Activated CD4-positive, alpha-beta T cell treated with anti-CD3 and anti-CD28 coated beads, Interleukin-2, Interleukin-4, amounts not matched to agents 100 ng/mL and 50 ng/mL, durations not matched to agents 16 hours and 8 hours (primary cell): ENCODE data around the gene VEZT.

ENCODE experiments used
- DNase-seq: peaks from one replicate; pipeline ENCODE4 v3.0.0-alpha.2; 2020; ENCODE audit warnings: low spot score

VEZT gene

DNA sequence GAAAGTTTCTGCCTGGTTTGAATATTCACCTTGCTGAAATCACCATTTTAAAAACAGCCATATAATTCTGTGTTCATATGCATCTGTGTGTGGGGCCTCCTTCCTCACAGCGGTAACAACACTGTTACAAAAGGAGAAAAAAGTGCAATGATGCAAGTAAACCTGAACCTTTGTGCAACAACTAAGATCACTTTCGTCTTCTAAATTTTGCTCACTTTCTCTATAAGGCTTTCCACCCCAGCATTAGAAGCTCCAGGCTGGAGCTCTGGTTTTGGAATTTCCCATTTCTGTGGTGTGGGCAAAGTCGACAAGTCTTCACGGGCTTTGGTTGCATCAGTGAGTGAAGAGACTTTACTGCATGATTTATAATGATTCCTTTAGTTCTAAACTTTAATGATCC is 18.7 kb upstream of the VEZT start:
- no peak for DNase-seq

DNA sequence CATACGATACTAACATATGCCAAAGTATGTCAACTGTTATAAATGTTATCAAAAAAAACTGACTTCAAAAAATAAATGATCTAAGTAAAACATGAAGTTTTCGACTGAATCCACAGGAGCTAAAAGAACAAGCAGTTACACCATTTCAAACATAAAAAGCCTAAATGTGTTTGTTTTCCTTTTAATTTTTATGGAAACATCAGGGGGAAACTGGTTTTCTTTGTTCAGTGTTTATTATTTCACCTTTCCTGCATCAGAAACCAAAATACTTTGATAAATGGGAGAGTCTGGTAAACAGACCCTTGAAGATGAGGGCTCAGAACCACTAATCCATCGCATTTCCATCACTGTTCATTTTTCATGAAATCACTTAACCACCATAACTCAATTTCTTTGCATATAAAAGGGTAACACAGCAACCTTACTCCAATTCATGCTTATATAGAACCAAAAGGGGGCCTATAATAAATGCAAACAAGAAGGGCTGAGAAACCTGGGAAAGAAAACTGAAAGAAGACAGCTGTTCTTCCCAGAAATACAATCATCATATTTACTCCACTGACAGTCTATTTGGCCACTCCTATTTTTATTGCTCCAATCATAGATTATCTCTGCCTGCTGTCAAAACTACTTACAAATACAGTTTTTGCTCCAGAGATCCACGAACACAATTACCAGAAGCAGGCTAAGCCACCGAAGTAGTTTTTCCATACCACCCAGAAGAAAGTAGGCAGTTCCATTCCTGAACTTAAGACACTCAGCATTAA is 17.3 kb upstream of the VEZT start:
- no peak for DNase-seq

DNA sequence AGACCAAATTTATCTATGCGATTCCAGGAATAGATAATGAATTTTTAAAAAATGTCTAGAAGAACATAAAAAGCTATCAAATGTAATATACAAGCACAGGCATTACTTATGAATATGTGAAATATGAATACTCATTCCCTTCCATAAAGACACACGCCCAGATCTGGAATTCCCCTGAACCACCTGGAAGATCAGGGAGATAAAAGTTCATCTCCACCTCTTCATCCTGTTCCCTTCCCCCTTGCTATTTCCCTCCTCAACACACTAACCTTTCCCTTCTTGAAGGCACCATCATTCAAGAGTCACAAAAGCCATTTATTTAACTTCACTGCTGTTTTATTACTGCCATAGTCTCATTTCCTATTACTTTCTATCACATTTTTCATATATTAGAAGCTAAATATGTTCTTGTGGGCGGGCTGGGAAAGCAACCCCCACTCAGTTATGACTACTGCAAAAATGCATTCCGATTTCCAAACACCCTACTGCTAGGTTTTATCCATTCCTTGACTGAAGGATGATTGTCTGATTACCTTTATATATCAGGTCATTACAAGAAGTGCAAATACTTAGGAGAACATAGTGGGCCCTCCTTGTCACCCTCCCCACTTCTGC is 16.4 kb upstream of the VEZT start:
- no peak for DNase-seq

DNA sequence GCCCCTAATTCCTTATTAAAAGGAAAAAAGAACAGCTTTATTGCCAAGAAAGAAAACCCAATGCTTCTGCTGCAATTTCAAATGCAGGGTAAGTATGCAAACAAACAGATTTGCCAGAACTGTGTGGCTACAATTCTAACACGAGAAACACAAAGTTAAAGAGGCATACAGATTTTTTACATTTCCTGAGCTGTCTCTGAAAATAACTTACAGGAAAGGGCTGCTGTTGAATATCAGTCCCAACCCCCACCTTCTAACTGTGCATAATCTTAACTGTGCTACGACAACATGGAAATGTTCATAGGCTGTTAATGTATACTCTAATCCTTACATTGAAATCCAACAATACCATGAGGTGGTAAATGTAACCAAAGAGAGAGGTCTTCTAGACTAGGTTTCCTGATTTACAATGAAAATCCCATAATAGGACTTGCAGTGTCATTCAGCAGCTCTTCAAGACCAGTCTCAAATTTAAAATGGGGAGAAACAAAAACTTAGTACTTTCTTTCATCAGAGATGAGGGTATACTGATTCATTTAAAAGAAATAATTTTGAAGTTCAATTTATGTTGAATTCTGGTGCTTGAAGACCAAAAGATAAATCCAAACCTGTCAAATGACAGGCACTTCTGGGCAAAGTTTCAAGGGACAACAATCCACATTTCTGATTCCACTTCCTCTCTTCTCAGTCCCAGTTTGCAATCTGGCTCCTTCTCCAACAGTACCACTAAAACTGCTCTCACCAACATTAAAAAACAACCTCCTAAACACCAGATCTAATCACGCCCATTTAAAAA is 14.7 kb upstream of the VEZT start:
- no peak for DNase-seq

DNA sequence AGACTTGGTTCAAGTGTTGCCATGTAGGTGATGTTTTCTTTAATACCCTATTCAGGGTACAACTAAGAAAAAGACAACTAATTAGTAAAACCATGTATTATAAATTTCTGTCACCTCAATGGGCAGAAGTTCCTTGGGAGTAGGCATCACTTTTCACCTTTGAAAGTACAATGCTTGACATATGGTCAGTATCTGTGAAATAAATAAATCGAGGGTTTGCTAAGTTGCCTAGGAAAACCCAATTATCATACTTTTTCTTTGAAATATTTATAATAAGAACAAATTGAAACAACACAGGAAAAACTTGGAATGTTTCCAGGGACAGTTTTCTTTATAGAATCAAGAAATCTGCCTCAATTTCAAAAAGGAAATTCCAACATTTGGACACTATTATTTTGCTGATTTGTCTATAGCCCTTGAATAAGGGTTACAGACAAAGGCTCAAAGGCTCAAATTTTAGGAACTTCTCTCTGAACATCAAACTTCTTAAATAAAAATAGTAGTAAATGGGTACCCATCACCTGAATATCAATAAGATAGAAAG is 14.0 kb upstream of the VEZT start:
- DNase-seq: no peak

DNA sequence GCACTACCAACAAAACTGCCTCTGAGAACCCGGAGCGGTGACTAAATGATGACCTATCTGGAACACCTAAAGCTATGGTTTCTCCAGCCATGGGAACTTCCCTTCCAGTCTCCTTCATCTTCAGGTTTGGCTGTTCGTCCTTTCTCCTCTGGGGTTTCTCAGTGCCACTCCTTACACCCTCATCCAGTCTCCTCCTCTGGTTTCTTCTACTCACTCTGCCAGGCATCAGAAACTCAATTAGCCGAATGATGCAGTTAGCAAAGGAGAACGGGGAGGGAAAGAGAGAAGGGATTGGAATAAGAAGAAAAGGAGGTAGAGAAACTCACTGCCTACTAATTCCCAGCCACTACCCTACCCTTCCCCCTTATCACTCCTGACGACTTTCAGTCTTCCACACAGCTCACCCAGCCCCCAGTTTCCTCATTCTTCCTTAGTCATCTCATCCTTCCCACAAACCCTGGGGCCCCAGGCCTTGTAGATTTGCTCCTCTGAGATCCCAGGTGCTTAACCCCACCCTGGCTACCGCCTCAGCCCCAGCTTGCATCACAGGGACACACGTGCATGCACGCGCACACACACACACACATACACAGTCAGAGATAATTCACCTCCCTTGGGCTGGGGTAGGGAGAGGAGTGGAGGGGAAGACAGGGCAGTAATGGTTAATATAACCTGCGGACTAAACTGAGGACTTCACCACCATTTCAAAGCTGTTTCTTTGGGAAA is 13.3 kb upstream of the VEZT start:
- no peak for DNase-seq

DNA sequence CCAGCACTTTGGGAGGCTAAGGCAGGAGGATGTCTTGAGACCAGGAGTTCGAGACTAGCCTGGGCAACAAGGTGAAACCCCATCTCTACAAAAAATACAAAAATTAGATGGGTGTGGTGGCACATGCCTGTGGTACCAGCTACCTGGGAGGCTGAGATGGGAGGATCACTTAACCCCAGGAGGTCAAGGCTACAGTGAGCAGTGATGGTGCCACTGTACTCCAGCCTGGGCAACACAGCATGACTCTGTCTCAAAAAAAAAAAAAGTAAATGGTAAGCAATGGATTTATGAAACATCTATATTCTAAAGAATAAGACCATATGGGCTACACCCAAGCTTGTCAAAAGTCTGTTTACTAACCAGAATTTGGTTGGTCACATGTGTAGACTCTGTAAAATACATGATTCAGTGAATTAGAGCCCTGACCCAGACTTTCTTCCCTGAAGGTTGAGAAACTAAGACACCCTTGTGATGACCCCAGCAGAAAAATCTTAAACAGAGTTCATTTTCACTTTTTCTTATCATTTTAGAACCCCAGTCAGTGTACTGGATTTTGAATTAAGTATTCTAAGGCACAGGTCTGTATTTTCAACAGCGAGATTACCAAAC is 12.5 kb upstream of the VEZT start:
- DNase-seq: no peak

DNA sequence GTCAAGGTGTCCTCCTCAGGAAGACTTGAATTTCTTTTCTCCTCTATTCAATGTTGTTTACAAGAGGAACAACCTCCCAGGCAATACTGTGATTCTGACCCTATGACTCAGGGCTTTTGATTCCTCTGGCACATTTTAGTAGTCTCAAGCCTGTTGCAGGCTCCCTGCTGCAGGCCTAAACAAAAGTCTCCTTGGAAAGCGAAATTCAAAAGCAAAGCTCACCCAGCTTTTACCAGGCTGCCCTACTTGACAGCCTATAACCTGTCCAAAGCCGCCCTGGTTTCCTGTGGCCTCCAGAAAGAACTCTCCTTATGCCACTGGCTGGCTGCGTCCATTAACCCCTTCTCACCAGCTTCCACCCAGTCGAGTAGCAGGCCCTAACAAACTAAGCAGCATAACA is 11.9 kb upstream of the VEZT start:
- DNase-seq: no peak

DNA sequence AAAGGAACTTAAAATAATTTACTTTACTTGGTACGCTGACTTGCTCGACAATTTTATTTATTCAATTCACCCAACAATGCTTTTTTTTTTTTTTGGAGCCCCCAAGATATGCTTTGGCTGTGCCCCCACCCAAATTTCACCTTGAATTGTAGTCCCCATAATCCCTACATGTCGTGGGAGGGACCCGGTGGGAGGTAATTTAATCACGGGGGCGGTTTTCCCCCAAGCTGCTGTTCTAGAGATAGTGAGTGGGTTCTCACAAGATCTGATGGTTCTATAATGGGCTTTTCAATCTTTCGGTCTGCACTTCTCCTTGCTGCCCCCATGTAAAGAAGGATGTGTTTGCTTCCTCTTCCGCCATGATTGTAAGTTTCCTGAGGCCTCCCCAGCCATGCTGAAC is 10.7 kb upstream of the VEZT start:
- no peak for DNase-seq

DNA sequence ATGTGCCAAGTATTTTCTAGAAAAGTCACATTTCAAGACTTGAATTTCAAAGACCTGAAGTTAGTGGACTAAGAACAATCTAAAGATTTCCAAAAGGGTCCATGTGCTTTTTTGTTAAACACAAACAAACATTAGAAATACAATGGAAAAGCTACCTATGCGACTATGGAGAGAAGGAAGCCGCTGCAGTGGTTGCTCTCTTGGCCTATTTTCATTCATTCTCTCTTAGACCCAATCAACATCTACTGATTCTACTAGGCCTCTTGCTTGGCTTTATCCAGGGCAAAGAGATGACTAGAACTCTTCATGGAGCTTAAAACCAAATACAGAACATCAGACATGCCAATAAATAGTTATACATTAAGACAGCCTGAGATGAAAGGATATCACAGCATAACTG is 10.2 kb upstream of the VEZT start:
- DNase-seq: no peak

DNA sequence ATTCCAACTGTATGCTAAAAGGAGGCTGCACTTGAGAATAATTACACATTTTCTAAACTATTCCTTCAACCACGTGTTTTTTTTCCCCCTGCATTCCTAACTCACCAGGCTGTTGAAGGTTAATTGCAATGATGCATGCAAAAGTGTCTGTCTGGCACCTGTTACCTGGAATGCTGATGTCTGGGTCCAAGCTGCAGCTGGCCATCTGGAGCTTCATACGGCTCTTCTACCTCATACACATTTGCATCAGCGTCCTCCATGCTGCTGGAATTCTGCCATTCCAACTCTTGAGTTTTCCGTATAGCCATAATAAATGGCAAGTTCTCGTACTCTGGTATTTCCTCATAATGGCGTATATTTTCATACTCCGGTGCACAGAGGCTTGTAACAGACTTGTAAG is 8.9 kb upstream of the VEZT start:
- no peak for DNase-seq

DNA sequence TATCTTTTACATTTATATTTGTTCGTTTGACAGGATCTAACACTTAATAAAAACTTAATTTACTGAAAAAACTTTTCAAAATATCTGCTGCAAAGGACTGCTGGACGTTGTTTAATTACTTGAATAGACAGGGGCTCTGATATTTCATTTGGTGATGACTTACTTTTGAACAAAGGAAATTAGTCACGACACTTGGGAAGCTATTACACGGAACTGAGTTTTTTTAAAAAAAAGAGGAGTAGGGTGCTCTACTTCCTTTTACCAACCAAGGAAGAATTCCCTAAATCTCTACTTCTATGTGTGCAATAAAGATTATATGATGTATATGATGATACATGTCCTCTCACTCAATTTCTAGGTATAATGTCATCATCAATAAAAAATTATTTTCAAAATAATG is 5.0 kb upstream of the VEZT start:
- DNase-seq: no peak

DNA sequence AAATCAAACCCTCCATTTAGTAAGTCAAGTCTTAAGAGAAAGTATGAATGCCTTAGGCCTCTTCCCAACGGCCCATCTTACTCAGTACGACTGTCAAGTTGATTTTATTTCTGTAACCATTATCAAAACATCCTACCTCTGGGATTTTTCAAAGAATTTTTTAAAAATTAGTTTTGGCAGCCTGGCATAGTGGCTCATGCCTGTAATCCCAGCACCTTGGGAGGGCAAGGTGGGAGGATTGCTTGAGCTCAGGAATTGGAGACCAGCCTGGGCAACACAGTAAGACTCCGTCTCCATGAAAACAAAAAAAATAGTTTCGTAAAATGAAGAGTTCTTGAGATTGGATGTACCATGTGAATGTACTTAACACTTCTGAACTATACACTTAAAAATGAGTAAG is 4.5 kb upstream of the VEZT start:
- DNase-seq: no peak

DNA sequence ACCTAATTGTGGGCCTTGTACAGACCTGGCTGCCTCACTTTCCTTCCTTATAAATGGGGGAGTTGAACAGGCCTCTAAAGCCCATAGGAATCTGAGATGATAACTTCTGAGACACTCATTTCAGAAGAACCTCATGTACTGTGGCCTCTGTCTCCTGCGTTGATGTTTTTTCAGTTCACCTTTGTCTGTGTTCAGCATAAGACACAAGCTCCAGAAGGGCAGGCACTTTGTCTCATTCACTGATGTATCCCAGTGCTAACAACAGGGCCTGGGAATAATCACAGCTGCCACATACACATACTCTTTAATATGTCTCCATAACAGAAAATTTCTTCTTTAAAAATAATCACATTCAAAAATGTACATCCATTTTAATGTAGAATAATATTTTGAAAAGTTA is 3.7 kb upstream of the VEZT start:
- DNase-seq: no peak

DNA sequence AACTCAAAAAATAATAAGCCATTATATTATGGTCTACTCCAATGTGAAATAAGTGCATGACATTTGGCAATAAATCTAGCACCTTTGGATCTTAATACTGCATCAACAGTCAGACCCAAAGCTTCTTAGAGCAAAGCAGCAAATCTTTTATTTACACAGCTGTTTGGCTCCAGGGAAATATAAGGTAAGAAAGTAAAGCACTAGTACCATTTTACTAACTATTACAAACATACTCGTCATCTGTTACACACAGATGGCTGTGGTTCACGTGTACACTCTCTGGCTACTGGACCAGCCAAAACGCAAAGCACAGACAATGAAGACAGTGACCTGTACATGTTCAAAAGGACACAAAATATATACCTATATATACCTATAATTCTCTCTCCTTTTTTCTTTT is 3.1 kb upstream of the VEZT start:
- DNase-seq: no peak

DNA sequence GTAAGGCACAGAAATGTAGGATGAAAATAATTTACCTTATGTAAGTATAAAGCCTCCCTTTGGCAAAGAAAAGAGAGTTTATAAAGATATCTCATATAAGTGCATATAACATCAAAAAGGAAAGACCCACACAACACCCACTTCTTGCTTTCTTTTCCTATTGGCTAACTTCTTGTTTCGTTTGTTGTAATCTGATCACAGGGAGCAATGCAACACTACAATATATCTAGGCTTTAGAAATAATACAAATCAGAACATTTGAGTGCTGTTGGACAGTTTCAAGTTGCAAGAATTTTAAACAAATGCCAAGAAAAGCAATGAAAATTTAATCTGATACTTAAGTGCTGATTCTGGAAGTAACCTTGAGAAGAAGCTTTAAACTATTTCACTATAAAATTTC is 1.7 kb upstream of the VEZT start:
- no peak for DNase-seq

DNA sequence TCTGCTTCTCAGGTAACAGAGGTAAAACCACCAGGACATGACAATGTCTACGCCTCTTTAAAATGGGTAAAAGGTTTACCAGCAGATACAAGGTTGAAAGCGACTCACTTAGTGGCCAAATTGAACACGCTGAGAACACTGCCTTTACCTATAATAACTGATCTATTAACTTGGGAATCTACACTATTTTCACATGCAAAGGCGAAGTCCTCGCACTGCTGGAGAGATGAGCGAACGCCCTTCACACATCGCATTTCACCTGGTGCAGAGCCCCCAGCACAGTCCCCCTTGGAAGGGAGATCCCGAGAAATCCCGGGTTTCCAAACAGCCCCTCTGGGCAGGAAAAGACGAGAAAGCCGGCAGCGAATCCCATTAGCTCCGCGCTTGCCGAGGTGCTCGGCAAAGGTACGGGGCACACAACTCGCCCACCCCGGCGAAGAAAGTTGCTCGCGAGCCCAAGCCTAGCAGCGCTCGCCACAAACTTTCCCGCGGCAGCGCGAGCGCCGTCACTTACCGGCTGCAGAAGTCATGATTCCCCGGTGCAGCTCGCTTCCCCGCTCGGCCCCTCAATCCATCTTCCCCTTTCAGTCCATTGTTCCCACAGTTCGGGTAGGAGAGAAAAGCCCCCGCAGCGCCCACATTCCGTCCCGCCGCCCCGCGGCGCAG is 763 bp upstream of the VEZT start:
- no peak for DNase-seq

DNA sequence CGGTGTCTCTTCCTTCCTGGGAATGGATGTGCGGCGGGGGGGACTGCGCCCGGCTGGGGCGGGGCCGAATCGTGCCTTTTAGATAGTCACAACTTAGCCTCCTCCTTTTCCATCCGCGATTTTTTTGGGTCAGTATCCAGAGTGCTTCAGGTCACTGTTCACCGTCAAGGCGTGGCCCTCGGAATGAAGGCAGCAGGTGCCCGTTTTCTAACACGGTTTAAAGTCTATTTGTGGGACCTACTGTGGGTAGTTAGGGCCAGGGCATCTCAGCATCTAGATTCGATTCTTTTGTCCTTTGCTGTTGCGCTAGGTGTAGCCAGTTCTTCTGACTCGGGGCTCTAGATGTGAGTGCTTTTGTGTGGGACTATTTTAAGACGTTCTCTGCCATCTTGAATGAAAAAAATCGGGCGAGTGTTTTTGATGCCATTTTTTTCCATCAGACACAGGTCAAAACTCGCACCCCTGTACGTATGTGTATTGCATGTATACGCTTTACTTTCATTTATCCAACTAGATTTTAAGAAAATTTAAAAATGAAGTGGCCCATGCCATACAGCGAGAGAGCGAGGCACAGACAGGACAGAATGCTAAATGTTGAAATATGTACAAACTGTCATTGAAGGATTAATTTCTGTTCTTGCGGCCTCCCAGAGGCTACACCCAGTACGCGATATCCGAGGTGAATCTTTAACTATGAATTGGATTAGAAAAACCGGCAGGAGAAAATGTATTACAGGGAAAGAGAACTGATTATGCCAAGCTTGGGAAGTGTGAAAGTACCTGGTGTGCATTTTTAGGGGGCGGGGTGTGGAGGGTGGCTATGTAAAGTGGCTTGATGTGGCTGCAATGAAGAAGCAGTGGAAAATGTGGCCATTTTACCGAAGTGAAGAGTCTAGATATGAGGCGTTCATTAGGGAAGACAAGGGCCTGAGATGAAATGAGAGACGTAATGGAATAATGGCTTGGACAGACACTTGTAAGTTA is 835 bp downstream of the VEZT start:
- peak; percentile 57 for DNase-seq

DNA sequence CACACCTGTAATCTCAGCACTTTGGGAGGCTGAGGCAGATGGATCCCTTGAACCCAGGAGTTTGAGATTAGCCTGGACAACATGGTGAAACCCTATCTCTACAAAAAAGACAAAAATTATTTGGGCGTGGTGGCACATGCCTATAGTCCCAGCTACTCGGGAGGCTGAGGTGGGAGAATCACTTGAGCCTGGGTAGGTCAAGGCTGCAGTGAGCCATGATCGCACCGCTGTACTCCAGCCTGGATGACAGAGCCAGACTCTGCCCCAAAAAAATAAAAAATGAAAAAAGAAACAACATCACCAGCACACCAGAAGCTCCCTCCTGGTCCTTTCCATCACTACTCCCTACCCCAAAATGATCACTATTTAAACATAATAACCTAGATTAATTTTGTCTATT is 2.6 kb downstream of the VEZT start:
- no peak for DNase-seq

DNA sequence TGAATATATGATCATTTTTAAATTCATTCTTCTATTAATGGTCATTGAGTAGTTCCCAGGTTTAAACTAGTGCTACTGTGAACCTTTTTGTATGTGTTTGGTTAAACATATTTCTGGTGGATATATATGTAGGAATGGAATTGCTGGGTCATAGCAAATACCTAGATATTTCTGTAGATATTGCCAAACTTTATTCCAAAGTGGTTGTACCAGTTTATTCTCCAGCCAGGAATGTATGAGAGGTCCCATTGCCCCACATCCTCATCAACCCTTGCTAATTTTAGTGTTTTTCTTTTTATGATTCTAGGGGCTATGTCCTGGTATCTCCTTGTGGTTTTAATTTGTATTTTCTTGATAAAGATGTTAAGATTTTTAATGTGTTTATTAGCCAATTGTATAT is 3.1 kb downstream of the VEZT start:
- DNase-seq: no peak
